ENCODE results near the gene GOSR2.
"Not testable (repeated sequence)": the region's sequence is repeated elsewhere in the genome, so short reads cannot be mapped to it uniquely, and the experiment has no call there.

Gene GOSR2

DNA sequence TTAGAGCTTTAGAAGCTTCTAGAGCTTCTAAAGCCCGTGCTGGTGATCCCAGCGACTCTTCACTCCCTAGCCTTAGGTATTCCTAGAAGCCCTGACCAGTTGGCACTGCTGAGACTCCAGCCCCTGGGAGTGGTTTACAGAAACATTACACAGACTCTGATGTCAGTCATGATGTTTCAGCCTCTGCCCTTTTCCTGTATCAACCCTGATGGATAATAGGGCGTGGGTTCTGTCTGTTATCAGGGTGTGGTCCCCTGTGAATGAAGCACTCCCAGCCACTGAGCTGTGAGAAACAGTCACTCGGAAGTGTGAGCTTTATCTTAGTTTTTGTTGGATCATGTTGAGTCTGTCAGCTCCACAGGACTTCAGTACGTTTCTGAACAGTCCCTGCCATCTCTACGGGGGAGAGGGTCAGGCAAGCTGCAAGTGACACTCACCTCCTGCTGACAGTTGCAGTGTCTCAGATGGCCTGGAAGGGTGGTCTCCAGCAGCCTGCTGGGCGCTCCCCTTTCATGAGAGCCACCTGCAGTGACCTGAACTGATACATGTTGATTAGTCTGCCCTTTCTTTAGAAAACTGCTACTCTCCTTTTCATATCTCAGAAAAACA is 12.8 kb downstream of the GOSR2 start:
- no peak for FAIRE-seq

GRCh38 chr17:46940692-46941404 is 17.9 kb downstream of the GOSR2 start:
- no peak for FAIRE-seq

GRCh38 chr17:46942441-46943217 is 19.7 kb downstream of the GOSR2 start:
- FAIRE-seq = no peak

DNA sequence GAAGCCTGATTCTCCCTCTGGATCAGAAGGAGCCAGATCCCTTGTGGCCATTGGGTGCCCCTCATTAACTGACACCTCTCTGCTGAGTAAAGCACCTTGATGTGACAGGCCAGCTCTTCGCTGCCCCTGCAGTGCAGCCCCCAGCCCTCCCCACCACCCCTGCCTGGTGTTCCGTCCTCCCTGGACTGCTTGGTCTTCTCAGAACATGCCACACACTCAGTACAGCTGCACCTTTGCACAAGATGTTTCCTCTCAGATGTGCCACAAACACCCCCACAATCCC is 20.2 kb downstream of the GOSR2 start:
- FAIRE-seq = no peak

DNA sequence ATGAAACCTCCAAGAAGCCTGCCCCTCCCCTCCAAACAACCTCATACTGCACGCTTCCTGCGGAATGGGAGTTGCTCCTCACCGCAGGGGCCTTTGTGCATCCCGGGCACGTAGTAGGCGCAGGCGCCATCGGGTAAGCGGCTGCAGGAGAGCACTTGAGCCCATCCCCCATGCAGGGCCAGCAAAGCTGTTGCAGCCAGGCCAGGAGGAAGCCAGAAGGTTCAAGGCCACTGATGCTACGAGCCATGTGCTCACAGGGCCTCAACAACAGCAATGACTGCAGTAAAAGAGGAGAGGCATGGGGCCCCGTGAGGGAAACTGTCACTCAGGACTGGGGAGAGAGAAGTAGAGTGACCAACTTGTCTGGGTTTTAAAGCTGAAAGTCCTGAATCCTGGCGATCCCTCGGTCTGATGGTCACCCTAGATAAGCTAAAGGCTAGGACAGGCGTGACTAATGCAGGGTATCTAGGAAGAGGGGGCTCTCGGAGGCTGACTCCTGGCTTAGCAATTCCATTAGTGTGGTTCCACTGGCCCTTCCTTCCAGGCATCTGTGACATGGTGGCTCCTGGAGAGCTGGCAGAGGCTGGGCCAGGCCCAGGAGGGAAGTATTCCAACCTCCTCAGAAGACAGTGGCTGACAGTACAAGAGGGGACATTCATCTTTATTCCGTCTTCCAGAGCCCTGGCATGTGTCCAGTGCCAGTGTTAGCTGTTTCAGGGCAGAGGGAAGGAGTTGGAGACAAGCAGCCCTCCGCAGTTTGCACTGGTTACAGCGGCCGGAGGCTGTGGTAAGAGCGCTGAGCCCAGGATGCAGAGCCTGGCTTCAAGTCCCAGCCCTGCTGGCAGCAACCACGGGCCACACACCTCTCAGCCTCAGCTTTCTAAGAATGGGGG is 20.8 kb downstream of the GOSR2 start:
- no peak for FAIRE-seq

DNA sequence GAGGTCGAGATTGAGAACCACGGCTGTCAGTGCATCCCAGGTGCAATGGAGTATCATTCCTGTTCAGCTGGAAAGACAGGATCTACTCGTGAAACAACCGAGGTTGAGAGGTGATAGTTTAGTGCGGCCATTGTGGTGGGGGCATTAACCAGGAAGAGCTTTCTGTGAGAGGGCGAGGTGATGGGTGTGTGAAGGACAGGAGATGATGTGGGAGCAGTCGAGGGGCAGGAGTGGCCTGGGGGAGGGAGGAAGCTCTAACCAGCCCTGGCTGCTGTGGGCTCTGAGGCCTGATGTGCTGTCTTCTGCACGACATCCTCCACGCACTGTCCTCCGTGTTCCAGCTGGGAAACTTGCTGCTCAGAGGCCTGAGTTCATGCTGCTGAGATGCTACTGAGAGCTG is 22.0 kb downstream of the GOSR2 start:
- FAIRE-seq = no peak

DNA sequence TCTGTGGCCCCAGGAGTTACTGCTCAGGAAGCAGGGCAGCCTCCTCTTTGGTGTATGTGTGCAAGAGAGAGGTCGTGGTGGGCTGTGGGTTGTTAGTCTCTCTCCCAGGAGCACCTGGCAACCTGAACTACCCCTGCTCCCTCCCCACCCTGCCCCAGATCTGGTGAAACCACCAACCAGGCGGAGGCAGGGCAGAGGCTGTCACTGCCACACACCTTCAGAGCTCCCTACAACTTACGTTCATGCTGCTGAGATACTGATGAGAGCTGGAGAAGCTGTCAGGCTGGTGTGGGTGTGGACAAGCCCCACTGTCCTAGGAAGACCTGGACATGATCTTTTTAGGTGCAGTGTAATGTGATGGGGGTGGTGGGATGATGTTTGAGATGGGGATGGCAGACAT is 24.3 kb downstream of the GOSR2 start:
- no peak for FAIRE-seq

DNA sequence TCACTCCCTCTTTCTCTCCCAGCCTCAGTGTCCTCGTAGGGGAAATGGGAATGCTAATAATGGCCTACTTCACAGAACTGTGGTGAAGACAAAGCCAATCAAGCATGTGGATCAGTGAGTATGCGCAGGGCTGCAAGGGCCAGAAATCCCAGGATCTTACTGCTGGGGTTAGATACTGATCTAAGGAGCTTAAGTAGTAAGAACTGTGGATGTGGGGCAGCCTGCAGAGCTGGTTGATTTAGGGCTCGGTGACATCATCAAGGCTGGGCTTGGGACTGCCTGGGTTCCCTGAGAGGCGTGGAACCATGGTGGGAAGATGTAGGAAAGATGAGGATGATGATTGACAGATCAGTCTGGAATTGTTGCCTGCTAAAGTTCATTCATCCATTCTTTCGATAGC is 25.6 kb downstream of the GOSR2 start:
- FAIRE-seq = no peak

DNA sequence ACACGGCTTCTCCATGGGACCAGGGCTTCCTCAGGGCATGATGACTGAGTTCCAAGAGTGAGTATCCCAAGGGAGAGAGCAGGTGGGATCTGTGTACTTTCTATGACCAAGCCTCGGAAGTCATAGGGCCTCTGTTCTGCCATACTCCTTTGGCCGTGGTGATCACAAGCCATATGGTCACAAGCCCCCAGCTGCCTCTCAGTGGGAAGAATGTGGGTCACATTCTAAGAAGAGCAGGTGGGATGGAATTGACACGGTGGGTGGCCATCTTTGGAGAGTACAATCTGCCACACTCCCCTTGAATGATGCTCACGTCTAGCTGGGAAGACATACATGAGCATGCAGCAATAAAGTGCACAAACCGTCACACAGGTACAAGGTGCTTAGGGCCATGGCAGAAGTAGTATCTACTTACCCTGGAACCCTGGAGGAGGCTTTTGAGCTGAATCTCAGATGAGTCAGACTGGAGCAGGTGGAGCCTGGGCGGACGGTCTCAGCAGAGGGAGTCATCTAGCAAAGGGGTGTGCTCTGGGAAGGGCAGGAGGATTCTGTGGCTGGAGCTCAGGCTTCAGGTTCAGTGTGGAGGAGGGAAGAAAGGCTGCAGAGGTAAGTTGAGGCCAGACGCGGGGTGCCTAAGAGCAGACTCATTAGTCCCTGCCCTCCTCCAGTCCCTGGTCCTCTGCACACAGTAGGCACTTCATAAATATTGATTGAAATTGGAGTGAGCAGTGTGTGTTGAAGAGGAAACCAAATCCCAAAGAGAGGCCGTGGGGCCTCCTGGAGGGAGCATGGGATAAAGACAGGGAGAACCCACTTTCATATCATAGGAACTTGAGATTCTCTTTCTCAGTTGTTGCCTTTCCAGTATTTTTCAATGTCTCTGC is 26.6 kb downstream of the GOSR2 start:
- FAIRE-seq = no peak

DNA sequence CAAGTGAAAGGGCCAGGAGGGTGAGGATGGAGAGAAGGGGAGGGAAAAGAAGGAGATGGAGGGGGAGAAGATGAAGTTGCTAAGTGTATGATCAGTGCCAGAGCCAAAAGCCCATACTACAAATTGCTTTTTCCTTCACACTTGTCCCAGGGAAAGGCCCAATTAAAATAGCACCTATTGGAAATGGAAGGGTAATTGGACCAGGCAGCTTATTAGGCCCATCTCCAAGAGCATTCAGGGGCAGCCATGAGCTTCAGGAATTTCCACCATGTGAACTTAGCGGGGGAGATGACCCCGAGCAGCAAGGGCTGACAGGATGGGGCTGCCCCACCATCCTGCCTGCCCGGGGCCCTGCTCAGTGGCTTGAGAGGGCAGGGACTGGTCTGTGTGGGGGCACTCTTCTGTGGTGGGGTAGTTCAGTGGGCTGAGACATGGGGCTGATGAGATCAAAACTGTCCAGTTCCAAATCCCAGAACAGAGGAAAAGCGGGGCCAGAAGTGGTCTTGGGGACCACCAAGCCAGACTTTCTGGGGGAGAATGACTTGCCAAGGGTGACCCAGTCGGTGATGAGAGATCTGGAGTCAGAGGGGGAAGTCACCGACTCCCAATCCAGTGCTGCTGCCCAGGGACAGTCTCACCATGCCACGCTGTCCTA is 27.5 kb downstream of the GOSR2 start:
- FAIRE-seq = no peak

DNA sequence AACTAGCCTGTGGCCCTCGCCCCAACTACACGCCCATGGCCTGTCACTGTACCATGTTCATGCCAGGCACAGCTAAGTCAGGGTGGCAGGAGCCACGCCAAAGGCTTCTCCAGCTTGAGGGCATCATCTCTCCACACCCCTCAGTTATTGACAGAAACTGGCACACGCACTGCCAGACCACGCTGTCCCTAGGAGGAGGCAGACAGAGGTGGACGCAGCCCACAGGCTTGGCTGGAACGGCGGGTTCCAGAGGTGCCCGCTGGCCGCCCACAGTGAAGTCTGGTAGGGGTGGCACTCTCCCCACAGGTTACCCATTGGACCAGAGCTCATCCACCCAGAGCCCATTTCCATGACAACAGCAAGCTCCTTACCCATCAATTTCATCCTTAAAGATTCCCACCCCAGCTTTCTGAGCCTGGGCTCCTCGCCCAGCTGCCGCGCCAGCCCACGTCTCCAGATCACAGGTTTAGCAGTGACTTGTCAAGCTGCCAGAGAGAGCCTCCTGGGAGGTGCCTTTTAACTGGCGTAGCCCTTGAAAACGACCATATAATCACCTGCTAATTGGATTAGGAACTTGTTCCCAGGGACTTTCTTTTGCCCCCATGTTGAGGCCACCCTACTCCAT is 28.1 kb downstream of the GOSR2 start:
- FAIRE-seq = no peak

DNA sequence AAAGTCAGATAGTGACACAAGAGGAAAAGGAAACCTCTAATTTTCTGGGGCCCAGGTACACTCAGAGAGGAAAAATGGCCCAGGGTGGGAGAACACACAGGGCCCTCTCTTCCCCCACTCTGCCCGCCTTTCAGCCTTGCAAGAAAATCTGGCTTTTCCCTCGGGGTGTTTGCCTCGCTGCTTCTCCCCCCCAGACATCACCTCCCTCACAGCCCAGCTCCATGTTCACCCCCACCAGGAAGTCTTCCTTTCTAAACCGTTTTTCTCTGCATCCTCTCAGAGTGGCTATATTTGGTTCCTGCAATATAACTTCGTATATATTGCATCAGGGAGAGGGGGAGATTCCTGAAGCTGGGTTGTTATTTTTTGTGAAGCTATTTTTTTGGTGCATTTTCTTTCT is 28.7 kb downstream of the GOSR2 start:
- no peak for FAIRE-seq

GRCh38 chr17:46952115-46952514 is 29.2 kb downstream of the GOSR2 start:
- FAIRE-seq = no peak

- FAIRE-seq = not testable (repeated sequence)
Measured at GRCh38 chr17:46953191-46953590, 30.2 kb downstream of the GOSR2 start.

GRCh38 chr17:46958041-46958591 is 35.2 kb downstream of the GOSR2 start:
- no peak for FAIRE-seq

GRCh38 chr17:46960152-46960551 is 37.2 kb downstream of the GOSR2 start:
- no peak for FAIRE-seq

DNA sequence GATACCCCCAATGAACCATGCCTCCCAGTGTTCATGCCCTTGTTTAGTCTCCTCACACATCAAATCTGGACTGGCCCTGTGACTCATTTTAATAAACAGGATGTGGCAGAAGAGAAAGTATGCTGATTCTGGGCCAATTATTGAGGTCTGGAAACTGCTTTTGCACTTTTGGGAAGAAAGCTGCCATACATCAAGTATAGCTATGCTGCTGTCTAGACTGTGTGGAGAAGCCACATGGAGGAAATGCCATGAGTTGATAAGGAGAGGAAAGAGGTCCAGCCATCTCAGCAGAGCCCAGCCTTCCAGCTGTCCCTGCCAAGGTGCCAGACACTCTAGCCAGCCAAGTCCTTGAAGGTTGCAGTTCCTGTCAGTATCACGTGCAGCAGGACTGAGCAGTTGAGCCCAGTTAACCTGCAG is 39.4 kb downstream of the GOSR2 start:
- FAIRE-seq = no peak

GRCh38 chr17:46963571-46963970 is 40.6 kb downstream of the GOSR2 start:
- FAIRE-seq = no peak

DNA sequence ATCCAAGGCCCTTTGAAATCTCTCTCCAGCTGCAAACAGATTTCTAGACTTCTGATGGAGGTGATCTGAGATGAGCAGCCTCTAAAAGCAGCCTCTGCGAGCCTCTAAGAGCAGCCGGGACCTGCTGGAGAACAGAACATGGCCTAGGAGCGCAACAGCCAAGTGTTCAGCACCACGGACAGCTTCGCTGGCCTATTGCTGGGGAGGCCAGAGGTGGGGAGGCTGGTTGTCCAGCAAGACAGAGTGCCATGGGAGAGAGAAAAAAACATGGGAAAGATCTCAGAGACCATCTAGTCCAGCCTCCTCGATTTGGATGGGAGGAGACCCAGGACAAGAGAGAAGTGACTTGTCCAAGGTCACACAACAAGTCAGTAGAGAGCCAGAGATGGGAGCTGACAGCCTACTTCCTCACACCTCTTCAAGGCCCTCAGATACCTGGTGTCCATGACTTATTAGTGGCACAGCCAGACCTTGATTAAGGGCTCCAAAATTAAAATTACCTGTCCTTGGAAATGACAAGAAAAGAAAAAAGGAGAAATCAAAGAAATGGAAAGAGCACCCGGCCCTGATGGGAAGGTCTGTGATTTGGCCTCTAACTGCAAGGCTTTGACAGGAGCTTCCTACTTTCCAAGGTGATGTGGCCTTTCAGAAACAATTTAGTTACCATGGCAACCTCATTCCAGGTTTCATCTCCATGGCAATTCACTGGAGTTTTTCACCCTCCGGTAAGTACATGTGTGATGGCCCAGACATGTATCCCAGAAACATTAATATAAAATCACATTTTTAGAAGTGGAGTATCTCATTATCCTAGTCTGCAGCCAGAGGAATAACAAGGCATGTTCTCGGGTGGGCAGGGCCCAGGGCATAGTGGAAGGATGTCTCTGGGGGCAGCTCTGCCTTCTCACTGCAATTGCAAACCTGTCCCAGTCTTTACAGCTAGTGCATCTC is 41.6 kb downstream of the GOSR2 start:
- no peak for FAIRE-seq
